HPDE6-E6E7 (cell line): ENCODE measurements around the gene AP1S3.
A peak's percentile ranks its signal among the peaks of the same experiment; 100 is the strongest.
"Not testable (repeated sequence)": the region's sequence is repeated elsewhere in the genome, so short reads cannot be mapped to it uniquely, and the experiment has no call there.

ENCODE experiments used
- DNase-seq: peaks from one replicate; pipeline ENCODE4 v3.0.0; 2011; ENCODE audit warnings: missing footprints; ENCODE audit errors: extremely low spot score

Gene AP1S3

DNA sequence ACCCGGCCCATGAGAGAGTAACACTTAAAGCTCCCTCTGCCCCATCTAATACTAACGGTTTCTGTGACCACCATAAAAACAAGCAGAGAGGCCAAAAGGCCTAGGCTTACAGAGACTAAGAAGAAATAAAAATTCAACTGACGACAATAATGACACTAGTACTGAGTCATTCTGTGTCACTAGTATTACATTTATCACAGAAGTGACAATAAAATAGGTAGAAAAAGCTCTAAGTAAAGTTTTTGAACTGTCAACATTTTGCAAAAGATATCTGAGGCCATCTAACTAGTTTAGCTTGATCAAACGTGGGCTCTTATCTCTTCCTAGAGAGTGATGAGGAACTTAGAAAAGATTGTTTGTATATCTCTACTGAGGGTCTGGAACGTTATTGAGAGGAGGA, 35.6 kb downstream of the AP1S3 start:
- no peak for DNase-seq

DNA sequence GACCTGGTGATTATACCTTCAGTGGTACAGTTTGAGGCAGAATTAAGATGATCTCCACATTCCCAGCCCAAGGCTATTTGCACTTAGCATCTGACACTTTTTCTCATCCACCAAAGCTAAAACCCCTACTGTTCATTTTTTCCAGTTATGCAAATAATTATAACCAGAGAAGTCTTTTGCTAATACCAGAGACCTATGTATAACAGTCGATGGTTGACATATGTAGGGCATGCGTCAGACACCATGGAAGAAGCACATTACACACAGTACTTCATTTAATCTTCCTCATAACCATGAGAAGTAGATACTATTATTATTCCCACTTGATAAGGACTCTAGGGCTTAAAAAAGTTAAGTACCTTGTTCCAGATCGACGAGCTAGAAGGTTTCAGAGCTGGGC, 36.5 kb downstream of the AP1S3 start:
- DNase-seq = no peak

DNA sequence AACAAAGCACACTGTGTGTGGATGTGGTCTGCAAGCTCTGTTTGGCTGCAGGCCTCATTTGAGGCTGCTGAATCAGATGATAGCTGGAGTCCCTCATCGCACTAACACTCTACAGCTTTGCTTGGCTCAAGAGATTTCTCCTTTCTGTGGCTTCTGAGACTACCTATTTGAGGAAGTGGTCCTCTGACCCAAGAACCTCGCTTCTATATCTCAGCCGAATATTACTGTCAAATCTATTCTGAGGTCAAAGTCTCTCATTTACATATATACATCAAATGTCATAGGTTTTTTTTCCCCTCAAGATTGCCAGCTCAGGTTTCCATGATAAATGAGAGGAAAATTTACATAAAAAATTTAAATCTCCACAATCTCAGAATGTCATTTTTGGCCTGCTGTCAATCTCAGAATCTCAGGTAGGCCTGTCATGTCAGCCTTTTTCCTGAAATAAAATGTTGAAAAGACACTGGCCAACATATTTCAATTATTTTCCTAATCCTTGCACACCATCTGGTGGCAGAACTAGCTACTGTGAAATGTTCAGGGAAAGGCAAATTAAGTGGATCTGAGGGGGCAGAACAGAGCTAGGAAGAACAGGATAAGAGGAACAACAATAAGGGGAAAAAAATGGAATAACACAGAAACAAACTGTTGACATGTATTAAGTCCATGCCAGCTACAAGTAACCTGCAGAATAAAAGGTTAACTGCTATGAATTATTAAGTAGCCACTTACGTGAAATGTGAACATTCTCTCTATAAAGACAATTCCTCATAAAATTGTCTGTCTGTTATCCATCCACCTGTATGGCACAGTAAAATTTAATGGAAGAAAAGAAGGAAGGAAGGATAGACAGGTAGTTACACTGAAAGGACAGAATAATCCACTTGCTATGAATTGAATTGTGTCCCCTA, 39.3 kb downstream of the AP1S3 start:
- DNase-seq = no peak

DNA sequence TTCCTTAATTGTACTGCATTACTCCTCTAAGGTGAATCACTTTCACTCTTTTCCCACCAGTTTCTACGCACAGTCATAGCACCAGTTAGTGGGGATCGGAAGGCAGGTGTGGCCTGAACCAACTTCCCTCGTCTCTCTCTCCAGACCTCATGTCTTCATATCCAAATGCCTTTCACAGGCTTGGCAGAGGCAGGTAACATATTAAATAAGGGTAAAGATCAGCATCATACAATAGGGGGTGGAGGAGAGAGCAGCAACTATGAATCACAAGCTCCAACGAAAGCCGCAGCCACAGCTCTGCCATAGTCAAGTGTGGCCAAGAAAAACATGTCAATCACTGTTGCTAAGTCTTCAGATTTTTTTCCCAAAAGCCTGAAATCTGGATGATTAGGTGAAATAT, 40.3 kb downstream of the AP1S3 start:
- peak; percentile 88 for DNase-seq

DNA sequence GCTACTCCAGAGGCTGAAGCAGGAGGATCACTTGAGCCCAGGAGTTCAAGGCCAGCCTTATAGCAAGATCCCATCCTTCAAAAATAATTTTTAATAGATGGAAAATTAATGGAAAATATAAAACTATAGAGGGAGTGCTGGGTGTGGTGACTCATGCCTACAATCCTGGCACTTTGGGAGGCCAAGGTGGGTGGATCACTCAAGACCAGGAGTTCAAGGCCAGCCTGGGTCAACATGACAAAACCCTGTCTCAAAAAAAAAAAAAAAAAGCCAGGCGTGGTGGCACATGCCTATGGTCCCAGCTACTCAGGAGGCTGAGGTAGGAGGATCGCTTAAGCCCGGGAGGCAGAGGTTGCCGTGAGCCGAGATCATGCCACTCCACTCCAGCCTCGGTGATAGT, 48.0 kb downstream of the AP1S3 start:
- DNase-seq = no peak

DNA sequence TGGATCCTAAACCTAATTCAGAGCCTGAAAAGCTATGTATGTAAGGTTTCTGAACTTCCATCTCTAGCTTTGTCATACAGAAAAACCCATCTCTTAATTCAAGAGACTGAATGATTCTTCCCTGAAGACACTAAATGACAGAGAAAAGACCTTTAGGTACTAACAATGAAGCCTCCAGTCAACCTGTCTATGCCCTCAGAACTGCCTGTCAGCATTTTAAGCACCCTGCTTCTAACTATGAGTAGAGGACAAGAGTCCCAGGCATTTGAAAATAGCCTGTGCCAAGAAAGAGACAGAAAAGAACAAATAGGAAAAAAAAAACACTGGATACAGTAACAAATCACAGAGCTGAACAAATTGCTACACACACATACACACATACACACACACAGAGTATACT, 48.6 kb downstream of the AP1S3 start:
- no peak for DNase-seq

DNA sequence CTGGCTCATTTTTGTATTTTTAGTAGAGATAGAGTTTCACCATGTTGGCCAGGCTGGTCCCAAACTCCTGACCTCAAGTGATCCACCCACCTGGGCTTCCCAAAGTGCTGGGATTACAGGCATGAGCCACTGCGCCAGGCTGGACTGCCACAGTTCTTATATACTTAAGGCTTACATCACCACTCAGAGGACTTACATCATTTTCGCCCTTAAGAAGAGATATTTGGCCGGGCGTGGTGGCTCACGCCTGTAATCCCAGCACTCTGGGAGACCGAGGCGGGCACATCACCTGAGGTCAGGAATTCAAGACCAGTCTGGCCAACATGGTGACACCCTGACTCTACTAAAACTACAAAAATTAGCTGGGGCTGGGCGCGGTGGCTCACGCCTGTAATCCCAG, 49.3 kb downstream of the AP1S3 start:
- DNase-seq = not testable (repeated sequence)

DNA sequence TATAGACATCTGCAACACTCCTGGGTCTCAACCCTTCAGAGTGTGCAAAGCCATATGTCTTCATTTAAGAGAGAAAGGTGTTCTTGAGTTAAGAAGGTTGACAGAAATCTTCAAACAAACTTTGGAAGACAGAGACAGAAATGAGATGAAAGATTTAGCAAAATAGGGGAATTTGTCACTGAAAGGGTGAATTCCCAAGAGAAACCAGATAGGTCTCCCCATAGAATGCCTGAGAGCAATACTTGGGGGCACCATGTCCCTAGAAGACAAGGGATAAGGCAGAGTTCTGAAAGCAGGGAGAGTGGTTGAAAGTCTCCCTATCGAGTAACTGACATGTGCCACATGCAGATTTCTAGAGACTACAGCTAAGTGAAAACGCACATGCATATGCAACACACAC, 50.0 kb downstream of the AP1S3 start:
- no peak for DNase-seq

DNA sequence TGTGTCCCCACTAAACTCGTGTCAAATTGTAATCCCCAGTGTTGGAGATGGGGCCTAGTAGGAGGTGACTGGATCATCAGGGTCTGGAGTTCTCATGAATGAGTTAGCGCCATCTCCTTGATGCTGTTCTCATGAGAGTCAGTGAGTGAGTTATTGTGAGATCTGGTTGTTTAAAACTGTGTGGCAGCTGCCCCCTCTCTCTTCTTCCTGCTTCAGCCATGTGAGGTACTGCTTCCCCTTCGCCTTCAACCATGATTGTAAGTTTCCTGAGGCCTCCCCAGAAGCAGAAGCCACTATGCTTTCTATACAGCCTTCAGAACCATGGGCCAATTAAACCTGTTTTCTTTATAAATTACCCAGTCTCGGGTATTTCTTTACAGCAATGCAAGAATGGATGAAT, 50.4 kb downstream of the AP1S3 start:
- no peak for DNase-seq

DNA sequence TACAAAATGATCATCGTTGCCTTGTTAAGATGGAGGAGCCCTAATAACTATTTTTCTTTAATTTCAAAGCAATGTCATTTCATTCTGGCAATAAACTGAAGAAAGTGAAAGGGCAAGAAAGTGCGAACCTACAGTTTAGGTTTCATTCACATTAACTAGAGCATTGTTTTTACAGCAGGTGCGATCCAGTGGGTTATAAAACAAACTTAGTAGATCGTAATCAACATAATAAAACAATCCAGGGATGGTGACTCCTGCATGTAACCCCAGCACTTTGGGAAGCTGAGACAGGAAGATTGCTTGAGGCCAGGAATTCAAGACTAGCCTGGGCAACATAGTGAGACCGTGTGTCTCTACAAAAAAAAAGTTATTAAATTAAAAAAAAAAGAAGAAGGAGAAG, 51.1 kb downstream of the AP1S3 start:
- no peak for DNase-seq

DNA sequence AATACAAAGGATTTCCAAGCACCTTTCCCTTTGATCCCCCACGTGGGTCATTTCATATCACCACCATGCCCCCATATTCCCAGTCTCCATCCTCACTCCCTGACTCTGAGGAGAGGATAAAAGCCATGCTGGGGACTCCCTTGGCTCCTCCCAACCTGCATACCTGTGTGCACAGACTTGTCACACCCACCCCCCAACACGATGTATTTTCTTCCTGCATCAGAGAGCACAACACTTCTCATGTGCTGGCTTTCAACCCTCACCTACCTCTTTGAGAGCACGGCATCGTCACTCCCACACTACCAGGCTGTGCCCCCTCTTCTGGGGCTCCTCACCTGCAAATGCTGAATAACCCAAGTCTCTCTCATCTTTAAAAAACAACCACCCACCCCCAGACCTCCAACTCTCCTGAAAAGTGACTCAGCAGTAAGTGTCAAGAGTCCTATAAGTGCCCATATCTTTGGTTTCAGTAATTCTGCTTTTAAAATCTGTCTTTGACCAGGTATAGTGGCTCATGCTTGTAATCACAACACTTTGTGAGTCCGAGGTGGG, 53.1 kb downstream of the AP1S3 start:
- no peak for DNase-seq

DNA sequence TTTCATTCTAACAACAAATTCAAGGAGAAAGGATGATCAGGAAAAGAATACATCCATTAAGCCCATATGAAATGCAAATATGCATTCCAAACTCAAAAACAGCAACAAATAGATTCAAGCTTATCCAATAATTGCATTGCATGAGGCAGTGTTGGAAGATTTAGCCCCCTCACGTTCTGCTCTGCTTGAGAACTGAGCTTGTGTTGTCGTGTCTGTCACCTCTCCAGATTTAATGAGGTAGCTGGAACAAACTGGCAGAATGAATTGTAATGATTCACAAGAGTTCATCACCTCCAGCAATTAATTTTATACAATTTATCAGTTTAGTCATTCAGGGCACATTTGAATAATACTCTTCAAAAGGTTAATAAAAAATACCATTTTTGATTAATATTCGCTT, 54.8 kb downstream of the AP1S3 start:
- DNase-seq = no peak

DNA sequence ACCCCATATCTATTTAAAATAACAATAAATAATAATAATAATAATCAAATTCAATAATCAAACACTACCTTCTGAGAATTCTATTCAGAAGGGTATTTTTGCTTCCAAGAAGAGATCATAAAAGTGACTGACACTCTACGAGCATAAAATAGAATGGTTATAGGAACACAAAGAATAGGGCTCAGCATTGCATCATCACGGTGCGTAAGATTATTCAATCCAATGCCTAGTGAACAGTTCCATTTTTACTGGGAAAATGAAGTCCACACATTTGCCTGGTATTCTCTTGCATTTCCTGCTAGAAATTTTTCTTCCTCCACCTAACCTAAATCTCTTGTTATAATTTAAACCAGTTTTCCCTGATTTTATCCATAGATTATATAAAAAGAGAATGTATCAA, 55.8 kb downstream of the AP1S3 start:
- DNase-seq = no peak

DNA sequence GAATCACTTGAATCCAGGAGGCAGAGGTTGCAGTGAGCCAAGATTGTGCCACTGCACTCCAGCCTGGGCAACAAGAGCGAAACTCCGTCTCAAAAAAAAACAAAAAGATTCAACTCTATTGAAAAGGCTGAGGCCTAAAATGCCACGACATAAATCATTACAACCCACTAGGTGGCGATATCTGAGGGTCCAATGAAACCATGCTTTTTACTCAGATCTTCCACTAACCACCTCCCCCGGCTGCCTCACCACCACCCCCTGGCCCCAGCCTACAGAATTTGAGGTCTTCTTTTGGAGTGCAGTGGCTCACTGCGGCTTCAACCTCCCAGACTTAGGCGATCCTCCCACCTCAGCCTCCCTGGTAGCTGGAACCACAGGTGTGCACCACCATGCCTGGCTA, 57.5 kb downstream of the AP1S3 start:
- DNase-seq = no peak

DNA sequence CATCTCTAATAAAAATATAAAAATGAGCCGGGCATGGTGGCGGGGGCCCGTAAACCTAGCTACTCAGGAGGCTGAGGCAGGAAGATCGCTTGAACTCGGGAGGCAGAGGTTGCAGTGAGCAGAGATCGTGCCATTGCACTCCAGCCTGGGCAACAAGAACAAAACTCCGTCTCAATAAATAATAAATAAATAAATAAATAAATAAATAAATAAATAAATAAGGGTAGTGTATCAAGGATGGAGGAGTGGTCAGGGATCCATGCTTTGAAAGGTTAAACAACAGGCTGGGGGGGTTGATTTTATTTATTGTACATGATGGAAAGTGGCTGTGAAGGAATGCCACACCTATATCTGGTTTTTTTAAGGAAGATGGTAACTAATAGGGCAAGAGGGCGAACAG, 63.2 kb downstream of the AP1S3 start:
- DNase-seq = no peak

DNA sequence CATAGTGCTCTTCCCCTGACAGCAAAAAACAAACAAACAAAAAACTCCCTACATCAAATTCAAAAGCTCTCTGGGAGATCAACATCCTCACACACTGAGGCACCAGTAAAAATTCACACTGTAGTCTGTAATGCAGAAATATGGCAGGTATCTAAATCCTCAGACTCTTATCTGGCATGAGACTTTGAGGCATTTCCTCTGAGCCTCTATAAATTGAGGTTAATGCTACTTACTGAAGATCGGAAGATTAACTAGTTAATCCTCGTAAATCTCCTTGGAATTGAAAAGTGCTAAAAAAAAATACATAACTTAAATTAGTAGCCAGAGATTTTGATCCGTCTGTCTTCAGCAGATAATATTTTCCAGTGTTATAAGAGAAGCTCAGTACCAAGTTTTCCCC, 65.0 kb downstream of the AP1S3 start:
- DNase-seq = no peak

DNA sequence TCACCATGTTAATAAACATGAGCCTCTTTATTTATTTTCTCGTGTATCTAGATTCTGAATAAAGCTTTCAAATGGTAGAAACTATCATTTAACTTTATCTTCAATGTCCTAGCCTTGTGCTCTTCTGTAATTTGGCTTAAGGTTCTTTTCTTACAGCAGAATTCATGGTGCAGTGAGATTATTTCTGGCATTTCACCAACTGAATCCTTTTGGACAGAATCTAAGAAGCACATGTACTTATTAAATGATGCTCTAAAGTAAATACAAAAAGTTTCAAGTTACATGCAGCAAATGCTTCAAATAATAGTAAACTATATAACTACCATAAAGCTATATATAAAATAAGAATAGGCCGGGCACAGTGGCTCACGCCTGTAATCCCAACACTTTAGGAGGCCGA, 65.9 kb downstream of the AP1S3 start:
- DNase-seq = no peak

DNA sequence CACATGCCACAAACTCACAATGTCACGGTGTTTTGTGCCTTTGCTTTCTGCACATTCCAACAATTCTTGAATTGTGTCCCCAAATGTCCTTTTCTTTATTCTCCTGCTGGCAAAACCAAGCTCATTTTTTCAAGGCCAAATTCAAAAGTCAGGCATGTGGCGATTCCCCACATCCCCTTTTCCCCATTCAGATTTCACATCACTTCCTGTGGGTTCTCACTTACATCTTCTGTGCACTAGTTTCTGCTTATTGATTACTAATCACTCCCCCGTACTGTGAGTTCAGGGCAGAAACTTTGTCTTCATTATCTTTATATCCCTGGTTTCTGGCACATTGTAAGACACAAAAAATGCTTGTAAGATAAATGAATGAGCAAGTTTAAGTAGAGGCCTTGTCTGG, 69.2 kb downstream of the AP1S3 start:
- DNase-seq = no peak

DNA sequence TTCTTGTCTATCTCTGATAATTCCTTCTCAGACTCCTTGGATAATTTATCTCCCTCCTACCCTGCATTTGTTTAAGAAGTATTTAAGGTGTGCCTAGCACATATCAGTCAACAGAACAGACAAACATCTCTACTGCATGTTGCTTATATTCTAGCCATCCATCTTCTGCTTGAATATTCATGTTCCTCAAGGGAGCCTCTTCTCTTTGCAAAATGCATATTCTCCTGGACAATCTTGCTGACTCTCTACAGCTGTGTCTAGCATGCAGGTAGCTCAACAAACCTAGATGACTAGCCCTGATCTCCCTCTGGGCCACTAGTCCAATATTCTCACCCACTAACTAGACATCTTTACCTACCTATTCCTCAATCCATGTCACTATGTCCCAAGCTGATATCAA, 70.0 kb downstream of the AP1S3 start:
- no peak for DNase-seq

DNA sequence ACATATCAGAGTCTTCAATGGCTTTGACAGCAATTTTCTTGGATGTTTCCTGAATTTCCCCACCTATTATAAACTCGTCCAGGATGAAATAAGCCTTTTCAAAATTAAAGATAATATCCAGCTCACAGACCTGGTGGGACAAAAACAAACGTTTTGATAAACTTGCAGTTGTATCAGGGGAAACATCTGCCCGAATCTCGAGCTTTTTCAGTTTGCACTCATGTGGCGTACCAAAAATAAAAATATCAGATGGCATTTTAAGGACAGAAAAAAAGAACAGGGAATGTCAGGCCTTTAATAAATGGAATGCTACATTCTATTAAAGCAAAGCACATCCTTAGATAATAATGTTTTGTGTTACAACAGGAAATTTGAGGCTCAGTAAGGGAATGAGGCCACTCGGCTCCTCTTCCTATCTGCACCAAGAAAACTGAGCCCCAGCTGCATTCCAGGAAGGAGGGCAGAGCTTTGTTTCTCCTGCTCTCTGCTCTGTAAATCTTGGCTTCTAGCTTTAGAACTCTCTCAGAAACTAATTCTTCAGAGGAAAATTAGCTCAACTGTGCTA, 72.1 kb downstream of the AP1S3 start:
- no peak for DNase-seq

DNA sequence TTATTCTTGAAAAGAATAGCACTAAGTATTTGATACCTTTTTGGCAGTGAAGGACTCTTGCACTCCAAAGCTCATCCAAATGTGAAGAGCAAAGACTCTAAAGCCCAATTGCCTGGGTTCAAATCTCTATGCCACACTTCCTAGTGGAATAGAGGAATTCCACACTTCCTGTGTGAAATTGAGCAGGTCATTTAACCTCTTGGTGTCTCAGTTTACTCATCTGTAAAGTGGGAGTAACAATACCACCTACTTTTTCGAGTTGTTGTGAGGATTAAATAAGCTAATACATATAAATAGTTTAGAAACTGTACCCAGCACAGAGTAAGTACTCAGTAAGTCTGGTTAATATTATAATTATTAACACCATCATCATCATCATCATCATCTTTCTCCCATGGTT, 72.6 kb downstream of the AP1S3 start:
- no peak for DNase-seq

DNA sequence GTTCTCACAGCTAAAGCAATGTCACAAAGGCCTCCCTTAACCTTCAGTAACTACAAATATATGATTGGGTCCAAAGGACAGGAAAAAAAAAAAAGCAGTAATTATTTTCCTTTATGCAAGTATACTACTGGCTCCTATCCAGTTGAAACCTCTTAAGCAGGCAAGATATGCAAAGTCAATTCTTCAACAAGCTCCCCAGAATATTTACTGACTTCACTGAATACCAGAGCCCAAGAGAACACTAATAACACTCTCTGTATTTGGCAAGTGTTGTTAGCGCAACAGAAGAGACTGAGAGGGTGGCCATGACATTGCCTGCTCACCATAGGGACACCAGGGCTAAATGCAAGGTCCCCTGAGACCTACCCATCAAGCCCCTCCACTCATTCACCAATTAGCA, 74.5 kb downstream of the AP1S3 start:
- no peak for DNase-seq

DNA sequence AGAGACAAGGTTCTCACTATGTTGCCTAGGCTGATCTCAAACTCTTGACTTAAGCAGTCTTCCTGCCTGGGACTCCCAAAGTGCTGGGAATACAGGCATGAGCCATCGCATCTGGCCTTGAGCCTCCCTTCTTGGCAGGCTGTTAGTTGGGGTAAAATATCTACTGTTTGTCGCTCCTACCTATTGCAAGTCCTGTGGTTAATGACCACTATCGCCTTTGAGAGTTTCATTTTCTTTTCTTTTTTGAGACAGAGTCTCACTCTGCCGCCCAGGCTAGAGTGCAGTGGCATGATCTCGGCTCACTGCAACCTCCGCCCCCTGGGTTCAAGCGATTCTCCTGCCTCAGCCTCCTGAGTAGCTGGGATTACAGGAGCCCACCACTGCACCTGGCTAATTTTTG, 75.6 kb downstream of the AP1S3 start:
- not testable (repeated sequence) for DNase-seq
